Astrocyte of the spinal cord (primary cell): Measurements from ENCODE around the gene SH2D7.
A peak's percentile ranks its signal among the peaks of the same experiment; 100 is the strongest.

Source experiments
- DNase-seq: peaks from one replicate; pipeline ENCODE4 v3.0.0; 2011; ENCODE audit warnings: low read depth, low spot score
- H3K4me3 ChIP-seq: 2 replicates; pipeline ENCODE4 v1.5.1; 2011; ENCODE audit warnings: low read depth, mild to moderate bottlenecking, low read length, moderate library complexity
- CTCF ChIP-seq: IDR thresholded peaks from 2 replicates; pipeline ENCODE4 v1.5.1; 2012; ENCODE audit warnings: low read depth, mild to moderate bottlenecking, low read length, inconsistent platforms
- in situ Hi-C: cut with HindIII; loops from 2 replicates; pipeline ENCODE4 v1.10.0; 2017; ENCODE audit warnings: low sequenced_read_pairs

SH2D7 gene

GRCh38 chr15:78059110-78059839 is 33.1 kb upstream of the SH2D7 start:
- no peak for DNase-seq
- H3K4me3 ChIP-seq: no peak overlapping the region
- no peak for TF ChIP-seq CTCF
- in situ Hi-C loops: no loop called here

GRCh38 chr15:78060232-78060631 is 32.1 kb upstream of the SH2D7 start:
- in situ Hi-C loops: no loop called here
- H3K4me3 ChIP-seq: no peak overlapping the region
- TF ChIP-seq CTCF: no peak
- DNase-seq: no peak

- peak overlapping the region; percentile 24 for H3K4me3 ChIP-seq
- in situ Hi-C loops: no loop called here
- DNase-seq: peak; percentile 61
- no peak for TF ChIP-seq CTCF
Measured at GRCh38 chr15:78061963-78062427, 30.4 kb upstream of the SH2D7 start.

GRCh38 chr15:78063217-78063616 is 29.1 kb upstream of the SH2D7 start:
- no peak for TF ChIP-seq CTCF
- no peak for DNase-seq
- H3K4me3 ChIP-seq: no peak overlapping the region
- in situ Hi-C loops: no loop called here

GRCh38 chr15:78063970-78064385 is 28.4 kb upstream of the SH2D7 start:
- no peak for TF ChIP-seq CTCF
- DNase-seq: no peak
- in situ Hi-C loops: no loop called here
- H3K4me3 ChIP-seq: no peak overlapping the region

GRCh38 chr15:78064544-78064943 is 27.8 kb upstream of the SH2D7 start:
- in situ Hi-C loops: no loop called here
- H3K4me3 ChIP-seq: no peak overlapping the region
- DNase-seq: no peak
- TF ChIP-seq CTCF: no peak
